Adrenal gland (tissue), 5 donors: Measurements from ENCODE around the gene ROBO2.

ENCODE experiments used
- POLR2A ChIP-seq, 2 donors: fragments of 450-650 bp; IDR thresholded peaks; one replicate each; pipeline ENCODE4 v1.6.1; 2017; ENCODE audit warnings: antibody characterized with exemption in 2 of 2, mild to moderate bottlenecking in 2 of 2, moderate library complexity in 1 of 2
- TF ChIP-seq, protein P1 (sequence below), 6 experiments: fragments of 450-650 bp in 4 of 6; fragments of 200-600 bp in 2 of 6; sonication (generic) in 1 of 6; IDR thresholded peaks; 1 replicate in 5 of 6; 2 replicates in 1 of 6; pipeline versions ENCODE4 v1.5.1 to v1.8.0; 2016 to 2021; ENCODE audit warnings: antibody characterized with exemption in 6 of 6, mild to moderate bottlenecking in 2 of 6, moderate library complexity in 1 of 6
- donor health status: DM: no; HTN: no; CAD: no.

DNA sequence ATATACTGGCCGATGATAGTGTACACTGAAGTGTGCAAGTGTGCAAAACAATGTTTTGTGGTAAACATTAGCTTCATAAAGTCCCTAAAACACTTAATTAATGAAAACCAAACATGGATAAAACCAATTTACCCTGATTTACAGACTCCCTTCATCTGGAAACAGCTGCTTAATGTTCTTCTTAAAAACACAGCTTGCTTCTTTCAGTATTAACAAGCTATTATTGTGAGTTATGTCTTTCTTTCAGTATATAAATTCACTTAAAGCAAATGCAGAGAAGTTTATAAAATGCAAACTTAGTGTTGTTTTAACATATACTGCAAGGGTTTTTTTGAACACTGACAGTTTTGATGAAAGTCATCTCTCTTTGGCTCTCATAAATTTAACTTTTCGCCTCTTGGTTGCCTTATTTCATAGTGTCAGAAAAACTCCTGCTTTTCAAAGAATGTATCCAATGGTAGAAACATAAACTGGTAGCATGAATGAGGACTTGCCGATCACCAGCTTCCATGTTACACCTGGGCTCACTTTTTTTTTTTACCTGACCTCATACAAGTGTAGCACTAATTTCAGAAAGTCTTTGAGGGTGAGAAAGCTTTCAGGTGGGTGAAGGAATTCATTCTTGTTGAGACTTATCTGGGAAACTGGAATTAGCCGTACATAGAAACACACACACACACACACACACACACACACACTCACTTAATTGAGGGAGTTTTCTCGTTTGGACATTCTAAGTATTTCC lies 532.2 kb downstream of the ROBO2 start:
- TF ChIP-seq, protein P1, sequence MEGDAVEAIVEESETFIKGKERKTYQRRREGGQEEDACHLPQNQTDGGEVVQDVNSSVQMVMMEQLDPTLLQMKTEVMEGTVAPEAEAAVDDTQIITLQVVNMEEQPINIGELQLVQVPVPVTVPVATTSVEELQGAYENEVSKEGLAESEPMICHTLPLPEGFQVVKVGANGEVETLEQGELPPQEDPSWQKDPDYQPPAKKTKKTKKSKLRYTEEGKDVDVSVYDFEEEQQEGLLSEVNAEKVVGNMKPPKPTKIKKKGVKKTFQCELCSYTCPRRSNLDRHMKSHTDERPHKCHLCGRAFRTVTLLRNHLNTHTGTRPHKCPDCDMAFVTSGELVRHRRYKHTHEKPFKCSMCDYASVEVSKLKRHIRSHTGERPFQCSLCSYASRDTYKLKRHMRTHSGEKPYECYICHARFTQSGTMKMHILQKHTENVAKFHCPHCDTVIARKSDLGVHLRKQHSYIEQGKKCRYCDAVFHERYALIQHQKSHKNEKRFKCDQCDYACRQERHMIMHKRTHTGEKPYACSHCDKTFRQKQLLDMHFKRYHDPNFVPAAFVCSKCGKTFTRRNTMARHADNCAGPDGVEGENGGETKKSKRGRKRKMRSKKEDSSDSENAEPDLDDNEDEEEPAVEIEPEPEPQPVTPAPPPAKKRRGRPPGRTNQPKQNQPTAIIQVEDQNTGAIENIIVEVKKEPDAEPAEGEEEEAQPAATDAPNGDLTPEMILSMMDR (IDR thresholded peaks at IDR 0.05): no peak
- TF ChIP-seq POLR2A (IDR thresholded peaks at IDR 0.05): no peak
